ENCODE results near the gene ARHGAP26.

ARHGAP26 gene

DNA sequence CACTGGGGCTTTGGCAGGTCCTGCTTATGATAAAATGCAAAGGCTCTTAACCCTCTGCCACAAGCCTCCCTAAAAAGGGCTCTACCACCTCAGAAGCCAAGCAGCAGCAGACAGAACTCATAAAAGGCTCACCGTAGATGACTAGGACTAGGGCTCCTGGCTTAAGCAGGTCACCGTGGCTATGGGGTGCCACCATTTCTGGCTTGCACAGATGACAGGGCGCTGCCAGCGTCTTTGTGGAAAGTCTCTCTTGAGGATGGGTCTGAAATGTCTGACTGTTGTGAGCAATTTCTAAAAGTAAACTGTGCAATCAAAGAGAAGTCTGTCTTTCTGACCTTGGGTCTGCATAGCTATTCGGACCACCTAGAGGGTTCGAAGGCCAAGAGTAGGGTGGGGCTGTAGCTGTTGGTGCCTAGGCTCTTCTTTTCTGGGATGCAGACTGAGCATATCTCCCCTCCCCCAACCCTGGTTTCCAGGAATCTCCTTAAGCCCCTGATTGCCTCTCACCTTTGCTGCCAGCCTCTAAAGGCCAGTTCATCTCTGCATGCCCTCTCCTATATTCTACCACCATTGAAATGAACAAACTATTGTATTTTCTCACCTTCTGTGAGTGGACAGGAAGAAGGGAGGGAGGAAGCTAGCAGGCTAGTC lies 307.4 kb downstream of the ARHGAP26 start:
- H3K4me3 ChIP-seq (replicated peaks; ENCODE audit: low read depth, low read length), result no peak overlapping the region
- DNase-seq (ENCODE audit: extremely low read depth, low read depth), result no peak
- TF ChIP-seq, protein P1, sequence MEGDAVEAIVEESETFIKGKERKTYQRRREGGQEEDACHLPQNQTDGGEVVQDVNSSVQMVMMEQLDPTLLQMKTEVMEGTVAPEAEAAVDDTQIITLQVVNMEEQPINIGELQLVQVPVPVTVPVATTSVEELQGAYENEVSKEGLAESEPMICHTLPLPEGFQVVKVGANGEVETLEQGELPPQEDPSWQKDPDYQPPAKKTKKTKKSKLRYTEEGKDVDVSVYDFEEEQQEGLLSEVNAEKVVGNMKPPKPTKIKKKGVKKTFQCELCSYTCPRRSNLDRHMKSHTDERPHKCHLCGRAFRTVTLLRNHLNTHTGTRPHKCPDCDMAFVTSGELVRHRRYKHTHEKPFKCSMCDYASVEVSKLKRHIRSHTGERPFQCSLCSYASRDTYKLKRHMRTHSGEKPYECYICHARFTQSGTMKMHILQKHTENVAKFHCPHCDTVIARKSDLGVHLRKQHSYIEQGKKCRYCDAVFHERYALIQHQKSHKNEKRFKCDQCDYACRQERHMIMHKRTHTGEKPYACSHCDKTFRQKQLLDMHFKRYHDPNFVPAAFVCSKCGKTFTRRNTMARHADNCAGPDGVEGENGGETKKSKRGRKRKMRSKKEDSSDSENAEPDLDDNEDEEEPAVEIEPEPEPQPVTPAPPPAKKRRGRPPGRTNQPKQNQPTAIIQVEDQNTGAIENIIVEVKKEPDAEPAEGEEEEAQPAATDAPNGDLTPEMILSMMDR (IDR thresholded peaks at IDR 0.05; ENCODE audit: low read depth, low read length, missing control alignments), result no peak

DNA sequence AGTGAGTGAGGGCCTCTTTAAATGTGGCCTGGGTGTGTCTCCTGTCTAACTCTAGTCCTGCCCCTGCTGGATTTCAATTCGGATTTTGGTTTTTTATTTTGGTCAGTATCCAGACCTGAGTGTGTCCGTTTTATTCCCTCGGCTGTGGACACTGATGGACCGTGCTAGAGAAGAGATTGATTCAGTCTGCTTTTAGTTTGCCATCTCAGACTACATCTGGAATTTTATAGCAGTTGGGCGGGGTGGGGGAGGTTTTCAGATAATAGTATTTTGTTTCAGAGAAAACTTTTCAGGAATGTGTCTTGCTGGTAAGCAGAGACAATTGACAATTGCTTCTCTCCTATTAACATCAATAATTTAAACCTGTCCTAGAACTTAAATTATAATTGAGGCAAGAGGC lies 308.1 kb downstream of the ARHGAP26 start:
- H3K4me3 ChIP-seq (replicated peaks; ENCODE audit: low read depth, low read length), result no peak overlapping the region
- TF ChIP-seq, protein P1 (IDR thresholded peaks at IDR 0.05; ENCODE audit: low read depth, low read length, missing control alignments), result no peak
- DNase-seq (ENCODE audit: extremely low read depth, low read depth), result no peak

DNA sequence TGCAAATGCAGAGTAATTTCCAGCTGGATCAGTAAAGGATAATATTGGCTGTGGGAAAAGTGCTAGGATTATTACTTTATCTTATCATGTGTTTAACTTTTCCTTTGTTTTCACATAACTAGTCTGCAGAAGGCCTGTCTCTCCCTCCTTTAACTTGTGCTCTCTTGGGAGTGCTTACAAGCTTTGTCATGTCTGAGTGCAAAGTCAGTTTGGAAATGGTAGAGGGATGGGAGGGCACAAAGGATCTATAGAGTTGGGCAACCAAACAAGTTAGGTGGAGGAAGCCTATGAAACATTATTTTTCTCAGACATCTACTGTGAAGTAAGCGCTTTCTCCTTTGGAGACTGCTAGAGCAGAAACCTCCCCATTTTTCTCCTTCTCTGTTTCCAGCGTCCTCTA lies 308.8 kb downstream of the ARHGAP26 start:
- no peak overlapping the region for H3K4me3 ChIP-seq (replicated peaks; ENCODE audit: low read depth, low read length)
- DNase-seq (ENCODE audit: extremely low read depth, low read depth), result no peak
- TF ChIP-seq, protein P1 (IDR thresholded peaks at IDR 0.05; ENCODE audit: low read depth, low read length, missing control alignments), result no peak

DNA sequence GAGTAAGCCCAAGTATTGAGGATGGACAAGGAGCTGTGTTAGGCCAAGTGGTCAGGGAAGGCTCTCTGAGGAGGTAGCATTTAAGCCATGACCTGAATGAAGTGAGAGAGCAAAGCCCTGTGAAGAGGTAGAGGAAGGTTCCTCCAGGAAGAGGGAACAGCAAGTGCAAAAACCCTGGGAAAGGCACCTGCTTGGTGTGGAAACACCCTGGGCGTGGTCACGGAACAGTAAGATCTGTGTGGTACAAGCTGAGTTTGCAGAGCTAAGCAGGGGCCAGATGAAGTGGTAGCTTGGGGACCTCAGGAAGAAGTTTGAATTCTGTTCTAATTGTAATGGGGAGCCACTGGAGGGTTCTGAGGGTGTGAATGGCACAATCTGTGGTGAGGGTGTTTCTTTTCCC lies 310.2 kb downstream of the ARHGAP26 start:
- DNase-seq (ENCODE audit: extremely low read depth, low read depth), result no peak
- TF ChIP-seq, protein P1 (IDR thresholded peaks at IDR 0.05; ENCODE audit: low read depth, low read length, missing control alignments), result no peak
- H3K4me3 ChIP-seq (replicated peaks; ENCODE audit: low read depth, low read length), result no peak overlapping the region

DNA sequence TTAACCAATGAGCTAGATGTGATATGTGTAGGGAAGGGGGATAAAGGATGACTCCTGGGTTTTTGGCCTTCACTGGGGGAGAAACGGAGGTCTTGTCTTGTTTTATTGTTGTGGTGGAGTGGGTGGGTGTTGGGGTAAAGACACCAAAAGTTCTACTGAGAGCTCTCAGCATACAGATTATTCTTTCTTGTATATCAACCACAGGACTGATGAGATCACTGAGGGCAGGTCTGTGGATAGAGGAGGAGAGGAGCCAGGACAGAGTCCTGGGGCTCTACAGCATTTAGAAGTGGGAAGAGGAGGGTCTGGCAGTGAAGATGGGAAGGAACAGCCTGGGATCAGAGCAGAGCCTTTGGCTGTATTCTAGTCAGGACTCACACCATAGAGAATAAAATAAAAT lies 310.8 kb downstream of the ARHGAP26 start:
- no peak overlapping the region for H3K4me3 ChIP-seq (replicated peaks; ENCODE audit: low read depth, low read length)
- no peak for DNase-seq (ENCODE audit: extremely low read depth, low read depth)
- TF ChIP-seq, protein P1 (IDR thresholded peaks at IDR 0.05; ENCODE audit: low read depth, low read length, missing control alignments), result no peak

DNA sequence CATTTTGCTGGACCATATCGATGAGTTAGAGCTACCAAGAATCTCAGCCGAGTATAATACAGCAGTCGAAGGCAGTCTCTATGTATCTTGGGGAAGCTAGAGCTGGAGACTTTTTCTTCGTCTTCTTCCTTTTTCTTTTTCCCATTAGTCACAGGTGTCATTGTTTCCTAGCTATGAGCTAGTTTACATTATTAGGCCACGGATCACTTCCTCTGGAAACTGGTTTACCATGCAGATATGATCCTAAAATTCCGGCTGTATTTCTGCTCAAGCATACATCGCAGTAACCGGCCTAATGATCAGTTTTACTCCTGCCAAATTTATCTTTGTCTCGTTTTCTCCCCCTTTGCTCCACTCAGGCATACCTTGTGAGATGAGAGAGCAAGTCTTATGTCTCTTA lies 312.8 kb downstream of the ARHGAP26 start:
- TF ChIP-seq, protein P1 (IDR thresholded peaks at IDR 0.05; ENCODE audit: low read depth, low read length, missing control alignments), result no peak
- no peak for DNase-seq (ENCODE audit: extremely low read depth, low read depth)
- H3K4me3 ChIP-seq (replicated peaks; ENCODE audit: low read depth, low read length), result no peak overlapping the region

DNA sequence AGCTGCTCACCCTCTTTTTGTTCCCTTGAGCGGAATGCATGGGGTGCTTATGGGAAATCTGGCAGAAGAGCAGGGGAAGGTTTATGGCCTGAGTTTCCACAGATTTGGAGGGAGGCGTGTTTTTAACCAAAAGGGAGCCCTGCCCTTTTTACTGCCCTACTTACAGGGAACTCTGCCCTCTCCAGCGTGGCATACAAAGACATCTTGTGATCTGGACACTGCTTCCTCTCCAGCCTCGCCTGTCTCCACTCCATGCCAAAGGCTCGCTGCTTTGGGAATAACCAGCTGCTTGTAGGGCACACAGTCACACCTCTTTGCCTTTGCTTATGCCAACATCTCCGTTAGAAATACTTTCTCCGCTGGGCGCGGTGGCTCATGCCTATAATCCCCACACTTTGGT lies 314.2 kb downstream of the ARHGAP26 start:
- H3K4me3 ChIP-seq (replicated peaks; ENCODE audit: low read depth, low read length), result no peak overlapping the region
- DNase-seq (ENCODE audit: extremely low read depth, low read depth), result no peak
- TF ChIP-seq, protein P1 (IDR thresholded peaks at IDR 0.05; ENCODE audit: low read depth, low read length, missing control alignments), result no peak

Measured in HFF-Myc (cell line).